ENCODE measurements around the gene ZBTB3. TPM values are rescaled to one million over a fixed set of nuclear protein-coding genes. Genes with fewer than 3 reads are reported as not detected.

The ZBTB3 gene
- 10 to 100 TPM in 1 of 2 donors, 1 to 10 TPM in 1; 7.2 to 10.5 TPM for total RNA-seq
- long read RNA-seq, partial matches to known transcripts: 0 of 3 reads
- long read RNA-seq, other reads (novel, unspliced or antisense): 3 of 3 reads

- DNase-seq (peak; percentile 97), ATAC-seq (peak; percentile 99)
- intact Hi-C loops (cut with DNase I): no loop called here
Observed at GRCh38 chr11:62753736-62754603, at the start of gene ZBTB3. Gene ZBTB3, minus strand, starts transcription at chr11:62754160. Its CDS starts 496 bp downstream, at chr11:62753664.

DNA sequence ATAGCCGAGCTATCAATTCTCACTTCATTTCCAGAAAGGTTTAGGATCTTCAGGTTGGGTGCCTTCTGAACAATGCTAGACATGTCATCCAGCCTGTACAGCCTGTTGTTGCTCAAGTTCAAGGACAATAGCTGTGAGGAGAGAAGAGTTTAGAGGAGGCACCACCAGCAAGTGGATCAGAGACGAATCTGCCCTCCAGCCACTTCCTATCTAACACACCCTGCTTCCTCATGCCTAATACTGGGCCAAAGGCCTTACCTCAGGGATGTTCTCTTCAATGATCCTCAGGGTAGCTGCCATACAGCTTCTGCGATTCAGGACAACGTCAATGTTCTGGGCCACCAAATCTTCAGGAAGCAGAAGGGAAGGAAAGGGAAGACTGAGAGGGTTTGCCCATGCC lies 47.1 kb upstream of the ZBTB3 start:
- intact Hi-C loops (cut with DNase I): no loop called here
- ATAC-seq: no peak

DNA sequence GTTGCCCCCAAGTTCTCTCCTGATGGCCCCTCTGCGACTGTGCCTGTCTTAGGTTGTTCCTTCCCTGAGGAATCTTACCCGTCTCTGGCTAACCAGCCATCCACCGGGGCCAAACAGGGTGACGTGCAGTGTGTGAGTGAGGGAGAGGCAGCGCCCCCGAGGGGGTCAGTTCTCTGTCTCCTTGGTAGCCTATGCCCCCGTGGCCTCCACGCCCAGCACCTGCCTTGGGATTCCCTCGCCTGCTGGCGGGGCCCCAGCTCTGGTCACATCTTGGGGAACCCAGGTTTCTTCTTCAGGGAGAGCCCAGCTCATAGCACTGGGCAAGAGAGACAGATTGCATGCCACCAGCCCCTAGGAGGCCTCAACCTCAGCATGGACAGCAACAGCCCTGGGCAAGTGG lies 45.5 kb upstream of the ZBTB3 start:
- ATAC-seq (no peak), DNase-seq (no peak)
- intact Hi-C loops (cut with DNase I): no loop called here

More for the DNA sequence above, 47.1 kb upstream of the ZBTB3 start:
- DNase-seq: no peak

- ATAC-seq (no peak), DNase-seq (no peak)
- intact Hi-C loops (cut with DNase I): no loop called here
Observed at GRCh38 chr11:62796281-62796680, 42.3 kb upstream of the ZBTB3 start.

- intact Hi-C loops (cut with DNase I): loop anchor here in 1 of 2 donors (5.0 kb wide), 1 partner anchor 38 kb away; the partner anchor contains the start of genes STX5 and TEX54
- ATAC-seq (no peak), DNase-seq (no peak)
Observed at GRCh38 chr11:62794201-62794775, 40.3 kb upstream of the ZBTB3 start.

GRCh38 chr11:62792202-62792575 lies 38.2 kb upstream of the ZBTB3 start:
- DNase-seq (peak; percentile 39), ATAC-seq (peak; percentile 9 to 25)
- intact Hi-C loops (cut with DNase I): loop anchor here in 1 of 2 donors (5.0 kb wide), 1 partner anchor 40 kb away; the partner anchor contains the start of genes STX5 and TEX54

DNA sequence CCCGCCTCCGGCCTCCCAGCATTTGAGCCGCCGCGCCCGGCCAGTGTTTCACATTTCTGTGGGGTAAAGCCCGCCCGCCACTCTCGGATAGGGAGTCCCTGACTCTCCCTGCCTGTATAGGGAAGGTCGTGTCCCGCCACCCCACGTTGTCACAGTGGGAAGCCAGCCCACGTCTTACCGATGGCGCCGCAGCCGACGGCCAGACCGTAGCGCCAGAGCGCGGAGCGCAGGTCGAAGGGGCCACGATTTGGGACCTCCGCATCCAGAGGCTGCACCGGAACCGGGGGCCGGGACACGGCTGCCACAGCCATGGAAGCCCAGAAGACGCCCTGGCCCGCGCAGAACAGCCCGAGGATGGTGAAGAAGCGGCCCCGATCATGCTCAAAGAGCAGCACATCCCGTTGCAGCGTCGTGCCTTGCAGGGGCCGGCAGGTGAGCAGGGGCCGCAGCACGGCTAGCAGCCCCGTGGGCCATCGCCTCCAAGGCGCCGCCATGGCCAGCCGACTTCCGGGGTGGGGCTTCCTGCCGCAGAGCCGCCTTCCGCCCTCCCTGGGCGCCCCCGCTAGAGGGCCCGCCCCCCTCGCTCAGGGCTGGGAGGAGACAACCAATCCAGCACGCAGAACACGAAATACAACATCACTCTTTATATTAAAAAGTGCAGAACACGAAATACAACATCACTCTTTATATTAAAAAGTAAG lies 37.7 kb upstream of the ZBTB3 start, which contains the start of gene TMEM223:
Gene TMEM223 (minus strand): TSS at position 506 of the 701 bp plus-strand sequence. CDS start 12 bp downstream, at position 494.
- ATAC-seq (peak; percentile 88 to 90), DNase-seq (peak; percentile 91)
- intact Hi-C loops (cut with DNase I): loop anchor here in 1 of 2 donors (5.0 kb wide), 1 partner anchor 41 kb away; the partner anchor contains the start of genes STX5 and TEX54

DNA sequence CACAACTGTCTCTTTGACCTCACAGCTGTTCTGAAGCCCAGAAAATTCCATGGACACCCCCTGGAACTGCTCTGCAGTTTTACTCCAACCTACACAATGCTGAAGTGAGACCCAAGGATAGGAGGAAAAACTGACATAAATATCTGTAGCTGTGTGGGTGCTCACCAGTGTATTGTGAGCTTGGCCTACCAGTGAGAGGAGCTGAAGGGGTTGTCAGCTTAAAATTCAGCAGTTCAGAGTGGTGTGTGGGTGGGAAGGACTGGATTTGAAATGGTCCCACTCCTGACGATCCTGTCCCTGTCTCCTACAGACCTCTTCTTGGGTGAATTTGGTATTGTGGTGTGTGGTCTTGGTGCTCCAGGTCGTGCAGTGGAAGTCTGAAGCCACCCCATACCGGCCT lies 35.6 kb upstream of the ZBTB3 start:
- ATAC-seq: no peak
- intact Hi-C loops (cut with DNase I): loop anchor here in 1 of 2 donors (5.0 kb wide), 1 partner anchor 73 kb away; no protein-coding TSS in a partner anchor
- DNase-seq: no peak

- DNase-seq: no peak
- intact Hi-C loops (cut with DNase I): loop anchor here in 1 of 2 donors (5.0 kb wide), 1 partner anchor 73 kb away; no protein-coding TSS in a partner anchor
Observed at GRCh38 chr11:62788991-62789390, 35.0 kb upstream of the ZBTB3 start.

GRCh38 chr11:62787005-62787759 lies 33.2 kb upstream of the ZBTB3 start, which contains the start of gene TMEM179B:
Gene TMEM179B, plus strand, starts transcription at chr11:62787402. Its CDS starts 30 bp downstream, at chr11:62787432.
- ATAC-seq: peak; percentile 90 to 92
- intact Hi-C loops (cut with DNase I): loop anchor here (2.0 to 5.0 kb wide), 2 partner anchors 75 to 76 kb away; no protein-coding TSS in a partner anchor

More at GRCh38 chr11:62788991-62789390, 35.0 kb upstream of the ZBTB3 start:
- ATAC-seq: no peak

DNA sequence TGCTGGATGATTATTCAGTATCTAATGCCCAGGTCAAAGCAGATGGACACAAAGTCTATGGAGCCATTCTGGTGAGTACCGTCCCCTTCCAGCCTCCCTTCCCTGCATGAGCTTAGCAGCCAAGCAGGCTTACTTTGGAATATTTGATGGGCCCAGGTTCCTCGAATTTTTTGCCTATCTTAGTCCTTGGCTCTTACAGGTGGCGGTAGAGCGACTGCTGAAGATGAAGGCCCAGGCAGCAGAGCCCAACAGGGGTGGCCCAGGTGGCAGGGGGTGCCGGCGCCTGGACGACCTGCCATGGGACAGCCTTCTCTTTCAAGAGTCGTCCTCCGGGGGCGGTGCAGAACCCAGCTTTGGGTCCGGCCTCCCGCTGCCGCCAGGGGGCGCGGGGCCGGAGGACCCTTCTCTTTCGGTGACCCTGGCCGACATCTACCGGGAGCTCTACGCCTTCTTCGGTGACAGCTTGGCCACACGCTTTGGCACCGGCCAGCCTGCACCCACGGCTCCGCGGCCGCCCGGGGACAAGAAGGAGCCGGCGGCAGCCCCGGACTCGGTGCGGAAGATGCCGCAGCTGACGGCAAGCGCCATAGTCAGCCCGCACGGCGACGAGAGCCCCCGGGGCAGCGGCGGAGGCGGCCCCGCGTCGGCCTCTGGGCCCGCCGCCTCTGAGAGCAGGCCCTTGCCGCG lies 32.5 kb upstream of the ZBTB3 start:
- intact Hi-C loops (cut with DNase I): loop anchor here (2.0 to 5.0 kb wide), 2 partner anchors 76 kb away; no protein-coding TSS in a partner anchor
- ATAC-seq: peak; percentile 85 to 92
- DNase-seq: peak; percentile 90

More at GRCh38 chr11:62787005-62787759, 33.2 kb upstream of the ZBTB3 start, which contains the start of gene TMEM179B:
- peak; percentile 99 for DNase-seq

DNA sequence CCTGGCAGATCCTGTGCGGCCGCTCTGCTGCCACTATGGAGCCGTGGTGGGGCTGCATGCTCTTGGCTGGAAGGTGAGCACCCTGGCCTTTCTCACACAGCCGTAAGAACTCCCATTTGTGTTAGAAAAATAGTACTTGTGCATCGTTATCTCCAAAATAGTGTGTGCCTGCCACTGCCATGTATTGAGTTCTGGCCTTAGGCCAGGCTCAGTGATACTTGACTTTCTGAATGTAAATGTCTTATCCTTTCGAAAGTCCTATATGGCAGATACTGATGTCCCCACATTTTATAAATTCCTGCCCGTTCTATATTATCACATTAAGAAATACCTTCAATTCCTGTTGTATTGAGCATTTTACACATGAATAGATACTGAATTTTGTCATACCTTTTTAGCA lies 28.8 kb upstream of the ZBTB3 start:
- intact Hi-C loops (cut with DNase I): no loop called here
- DNase-seq (no peak), ATAC-seq (no peak)

DNA sequence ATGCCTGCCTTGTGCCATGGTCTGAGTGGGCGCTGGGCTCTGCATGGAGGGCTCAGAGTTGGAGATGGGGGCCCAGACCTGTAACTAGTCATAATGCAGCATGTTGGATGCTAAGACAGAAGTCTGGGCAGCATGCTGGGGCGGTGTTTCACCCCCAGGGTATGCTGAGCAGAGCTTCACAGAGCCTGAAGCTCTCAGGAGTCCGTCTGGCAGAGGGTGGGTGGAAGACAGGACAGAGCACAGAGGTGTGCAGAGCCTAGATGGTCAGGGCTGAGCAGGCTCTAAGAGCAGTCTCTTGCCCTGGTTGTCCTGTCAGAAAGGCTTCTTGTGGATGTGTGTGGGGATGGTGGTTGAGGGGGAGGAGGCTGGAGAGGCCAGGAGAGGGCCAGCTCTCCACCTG lies 24.5 kb upstream of the ZBTB3 start:
- ATAC-seq (no peak), DNase-seq (no peak)
- intact Hi-C loops (cut with DNase I): no loop called here

DNA sequence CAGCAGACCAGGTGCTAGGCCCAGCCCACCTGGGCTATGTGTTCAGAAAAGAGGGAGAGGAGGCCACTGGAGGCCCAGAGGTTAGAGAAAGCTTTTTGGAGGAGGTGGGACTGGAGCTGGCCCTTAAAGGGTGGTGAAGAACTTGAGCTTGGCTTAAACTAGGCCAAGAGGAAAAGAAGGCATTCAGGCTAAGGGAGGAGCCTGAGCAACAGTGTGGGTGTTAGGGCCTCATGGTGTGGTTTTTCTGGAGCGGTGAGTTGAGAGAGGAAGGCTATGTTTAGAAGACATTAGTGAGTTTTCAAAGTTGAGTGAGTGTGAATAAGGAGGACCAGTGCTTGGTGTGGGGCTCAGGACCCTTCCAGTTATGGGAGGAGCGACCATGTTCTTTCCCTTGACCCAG lies 23.4 kb upstream of the ZBTB3 start:
- ATAC-seq (no peak), DNase-seq (no peak)
- intact Hi-C loops (cut with DNase I): no loop called here

- DNase-seq (no peak), ATAC-seq (no peak)
- intact Hi-C loops (cut with DNase I): no loop called here
Observed at GRCh38 chr11:62775646-62776045, 21.7 kb upstream of the ZBTB3 start.

DNA sequence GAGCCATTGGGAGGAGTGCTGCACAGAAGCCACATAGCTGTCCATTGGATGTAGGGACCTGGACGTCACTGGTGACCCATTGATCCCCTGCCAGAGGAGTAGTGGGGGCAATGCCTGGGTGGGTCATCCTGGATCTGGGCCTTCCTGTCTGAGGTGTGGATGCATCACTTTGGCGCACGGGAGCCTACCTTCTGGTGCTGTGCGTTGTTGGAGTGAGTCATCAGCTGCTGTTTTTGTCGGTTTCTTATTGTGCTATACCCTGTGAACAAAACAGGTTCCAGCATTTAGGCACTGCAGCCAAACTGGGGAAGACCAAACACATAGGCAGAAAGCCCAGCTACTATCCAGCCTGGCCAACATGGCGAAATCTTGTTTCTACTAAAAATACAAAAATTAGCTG lies 20.4 kb upstream of the ZBTB3 start:
- intact Hi-C loops (cut with DNase I): no loop called here
- DNase-seq (no peak), ATAC-seq (no peak)

DNA sequence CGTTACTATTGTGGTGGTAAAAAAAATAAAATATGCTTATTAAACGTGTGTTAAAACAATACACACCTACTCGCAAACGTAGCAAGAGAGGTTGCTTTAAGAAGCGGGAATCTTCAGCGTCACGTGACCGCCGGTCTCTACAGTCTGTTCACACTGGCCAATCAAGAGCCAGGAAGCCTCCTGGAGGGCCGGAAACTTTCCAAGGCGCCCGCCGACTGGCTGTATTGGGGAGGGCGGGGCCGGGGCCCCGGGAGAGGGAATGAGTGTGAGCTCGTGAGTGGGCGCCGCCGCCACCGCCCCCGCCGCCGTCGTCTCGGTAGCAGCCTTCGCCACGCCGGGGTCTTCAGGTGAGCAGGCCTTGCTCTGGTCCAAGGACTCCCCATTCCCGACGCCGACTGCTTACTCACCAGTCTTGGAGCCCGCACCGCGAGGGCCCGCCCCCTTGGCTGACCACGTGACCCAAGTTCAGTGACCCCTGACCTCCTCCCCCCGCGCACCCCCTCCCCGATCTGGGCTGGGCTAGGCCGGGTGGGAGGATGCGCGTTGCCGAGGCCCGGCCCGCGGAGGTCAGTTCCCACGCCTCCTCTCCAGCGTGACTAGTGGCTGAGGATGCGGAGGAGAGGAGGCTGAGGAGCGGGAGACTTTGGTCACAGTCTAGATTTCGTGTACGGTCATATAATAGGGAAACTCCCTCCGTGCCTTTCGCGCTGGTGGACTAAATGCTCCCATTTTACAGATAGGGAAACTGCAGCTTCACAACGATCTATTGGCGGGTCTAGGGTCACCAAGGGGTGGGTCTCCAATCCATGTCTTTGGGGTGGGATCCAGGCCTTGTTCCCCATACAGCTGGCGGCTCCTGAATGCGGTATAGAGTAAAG lies 17.4 kb upstream of the ZBTB3 start, which contains the start of gene TAF6L:
Gene TAF6L (plus strand): TSS at position 253 of the 878 bp plus-strand sequence. CDS start 4,388 bp downstream, outside the sequence.
- DNase-seq: peak; percentile 99
- ATAC-seq: peak; percentile 98 to 99
- intact Hi-C loops (cut with DNase I): no loop called here

Data from left cardiac atrium (tissue), 4 donors.